Measurements from ENCODE around the gene ARMH2.

The ARMH2 gene

DNA sequence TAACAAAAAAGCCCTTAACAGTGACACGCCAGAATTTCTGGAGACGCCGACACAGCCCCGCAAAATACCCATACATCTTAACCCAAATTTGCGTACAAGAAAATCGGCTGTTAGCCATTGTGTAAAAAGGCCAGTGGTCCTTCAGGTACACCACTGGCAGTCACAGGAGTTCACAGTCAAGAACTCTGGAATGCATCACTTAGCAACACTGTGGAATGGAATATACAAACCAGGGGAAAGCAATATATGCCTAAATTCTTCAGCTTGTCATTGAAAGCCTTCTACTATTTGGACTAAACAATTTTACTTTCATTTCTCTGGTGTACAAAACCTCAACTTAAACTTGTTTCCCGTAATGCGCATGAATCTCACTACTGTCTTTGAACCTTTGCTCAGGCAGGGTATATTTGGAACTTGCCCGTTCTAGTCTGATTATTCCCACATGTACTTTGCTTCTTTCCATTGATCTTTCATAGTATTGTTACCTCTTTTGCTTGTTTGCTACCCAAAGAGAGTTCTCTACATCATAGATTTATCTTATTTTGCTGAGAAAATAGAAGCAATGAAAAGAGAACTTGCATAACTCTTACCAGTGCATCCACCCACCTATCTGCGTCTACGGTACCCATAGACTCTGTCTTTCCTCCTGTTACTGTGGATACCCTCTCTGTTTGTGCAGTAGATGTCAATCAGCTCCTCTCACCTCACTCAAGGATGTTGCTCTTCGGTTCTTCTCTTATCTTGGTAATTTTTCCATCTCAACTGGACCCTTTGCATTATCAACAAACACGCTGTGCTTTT is at the start of gene ARMH2:
ARMH2 (minus strand) TSS at position 178 of the 801 bp plus-strand sequence; CDS start at position 118, 60 bp downstream.
- DNase-seq (ENCODE audit: low read depth), result no peak
- H3K4me3 ChIP-seq (ENCODE audit: low read length), result no peak within 1 kb of the TSS
- TF ChIP-seq, protein P1, sequence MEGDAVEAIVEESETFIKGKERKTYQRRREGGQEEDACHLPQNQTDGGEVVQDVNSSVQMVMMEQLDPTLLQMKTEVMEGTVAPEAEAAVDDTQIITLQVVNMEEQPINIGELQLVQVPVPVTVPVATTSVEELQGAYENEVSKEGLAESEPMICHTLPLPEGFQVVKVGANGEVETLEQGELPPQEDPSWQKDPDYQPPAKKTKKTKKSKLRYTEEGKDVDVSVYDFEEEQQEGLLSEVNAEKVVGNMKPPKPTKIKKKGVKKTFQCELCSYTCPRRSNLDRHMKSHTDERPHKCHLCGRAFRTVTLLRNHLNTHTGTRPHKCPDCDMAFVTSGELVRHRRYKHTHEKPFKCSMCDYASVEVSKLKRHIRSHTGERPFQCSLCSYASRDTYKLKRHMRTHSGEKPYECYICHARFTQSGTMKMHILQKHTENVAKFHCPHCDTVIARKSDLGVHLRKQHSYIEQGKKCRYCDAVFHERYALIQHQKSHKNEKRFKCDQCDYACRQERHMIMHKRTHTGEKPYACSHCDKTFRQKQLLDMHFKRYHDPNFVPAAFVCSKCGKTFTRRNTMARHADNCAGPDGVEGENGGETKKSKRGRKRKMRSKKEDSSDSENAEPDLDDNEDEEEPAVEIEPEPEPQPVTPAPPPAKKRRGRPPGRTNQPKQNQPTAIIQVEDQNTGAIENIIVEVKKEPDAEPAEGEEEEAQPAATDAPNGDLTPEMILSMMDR (conservative IDR thresholded peaks at IDR 0.05; ENCODE audit: low read depth, low read length), result no peak

GRCh38 chr6:24848461-24848860 is 49.7 kb upstream of the ARMH2 start:
- no peak overlapping the region for H3K4me3 ChIP-seq (ENCODE audit: low read length)
- DNase-seq (ENCODE audit: low read depth), result no peak
- TF ChIP-seq, protein P1 (conservative IDR thresholded peaks at IDR 0.05; ENCODE audit: low read depth, low read length), result no peak

- no peak for DNase-seq (ENCODE audit: low read depth)
- no peak overlapping the region for H3K4me3 ChIP-seq (ENCODE audit: low read length)
- TF ChIP-seq, protein P1 (conservative IDR thresholded peaks at IDR 0.05; ENCODE audit: low read depth, low read length), result no peak
These were observed 48.7 kb upstream of the ARMH2 start for GRCh38 chr6:24847402-24847801.

DNA sequence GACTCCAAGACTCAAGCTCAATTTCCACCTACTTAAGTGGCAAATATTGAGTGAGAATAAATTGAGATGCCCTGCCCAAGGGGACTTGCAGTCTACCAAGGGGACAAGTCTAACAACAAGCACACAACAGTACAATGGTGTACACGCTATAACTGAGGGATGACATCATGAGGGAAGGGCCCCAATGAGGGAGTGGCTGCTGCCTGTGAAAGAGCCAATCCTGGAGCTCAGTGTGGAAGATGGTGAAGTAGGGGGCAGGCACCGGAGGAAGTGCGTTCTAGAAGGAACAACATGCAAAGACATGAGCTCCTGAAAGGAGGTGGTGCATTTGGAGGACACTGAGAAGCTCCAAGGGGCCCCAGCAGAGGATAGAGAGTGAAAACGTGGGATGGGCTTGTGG is 46.9 kb upstream of the ARMH2 start:
- no peak for DNase-seq (ENCODE audit: low read depth)
- H3K4me3 ChIP-seq (ENCODE audit: low read length), result no peak overlapping the region

GRCh38 chr6:24844903-24845302 is 46.2 kb upstream of the ARMH2 start:
- TF ChIP-seq, protein P1 (conservative IDR thresholded peaks at IDR 0.05; ENCODE audit: low read depth, low read length), result no peak
- DNase-seq (ENCODE audit: low read depth), result no peak

More for the DNA sequence above, 46.9 kb upstream of the ARMH2 start:
- TF ChIP-seq, protein P1 (conservative IDR thresholded peaks at IDR 0.05; ENCODE audit: low read depth, low read length), result no peak

GRCh38 chr6:24844061-24844460 is 45.3 kb upstream of the ARMH2 start:
- TF ChIP-seq, protein P1 (conservative IDR thresholded peaks at IDR 0.05; ENCODE audit: low read depth, low read length), result no peak
- DNase-seq (ENCODE audit: low read depth), result no peak
- no peak overlapping the region for H3K4me3 ChIP-seq (ENCODE audit: low read length)

More at GRCh38 chr6:24844903-24845302, 46.2 kb upstream of the ARMH2 start:
- no peak overlapping the region for H3K4me3 ChIP-seq (ENCODE audit: low read length)

DNA sequence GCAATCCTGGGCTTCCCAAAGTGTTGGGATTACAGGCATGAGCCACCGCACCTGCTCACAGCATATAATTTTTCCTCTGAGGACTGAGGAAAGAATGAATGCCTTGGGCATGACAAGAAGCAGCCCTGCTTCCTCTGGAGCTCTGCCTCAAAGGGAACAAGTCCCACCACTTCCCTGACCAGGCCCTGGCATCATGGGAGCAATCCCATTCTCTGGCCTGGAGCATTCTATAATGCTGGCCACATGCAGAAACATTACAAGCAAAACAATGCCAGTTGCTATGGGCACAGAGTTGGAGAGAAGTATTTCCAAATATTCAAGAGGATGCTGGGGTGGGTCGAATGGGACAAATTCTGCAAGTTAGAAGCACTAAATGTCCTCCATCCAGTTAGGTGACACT is 41.5 kb upstream of the ARMH2 start:
- no peak overlapping the region for H3K4me3 ChIP-seq (ENCODE audit: low read length)
- no peak for DNase-seq (ENCODE audit: low read depth)
- TF ChIP-seq, protein P1 (conservative IDR thresholded peaks at IDR 0.05; ENCODE audit: low read depth, low read length), result no peak

Data from retinal pigment epithelial cell (primary cell).